ENCODE measurements around the gene MRM3. TPM values are rescaled to one million over a fixed set of nuclear protein-coding genes. Genes with fewer than 3 reads are reported as not detected.

The MRM3 gene
- 10.4 and 11.6 TPM in 2 replicates for total RNA-seq
- long read RNA-seq, transcript MRM3-201 (4 exons, 1,809 nt) = major isoform, 61 of 79 reads
- long read RNA-seq, transcript MRM3-203 (3 exons, 727 nt) = minor isoform, 11 of 79 reads
- long read RNA-seq, partial matches to known transcripts = 0 of 79 reads
- long read RNA-seq, other reads (novel, unspliced or antisense) = 7 of 79 reads

- Mint-ChIP-seq H3K4me1 (ENCODE audit: unreplicated experiment) (peaks cover 27% of the 10 kb centered on the region), H3K27me3 (ENCODE audit: unreplicated experiment) (no peaks in the 10 kb centered on the region), H3K36me3 (ENCODE audit: unreplicated experiment) (peaks cover 12% of the 10 kb centered on the region), H3K9me3 (ENCODE audit: unreplicated experiment) (no peaks in the 10 kb centered on the region), H3K27ac (ENCODE audit: unreplicated experiment) (peak within 1 kb of the TSS; percentile 92), H3K4me3 (ENCODE audit: unreplicated experiment) (peak within 1 kb of the TSS; percentile 95)
- TF ChIP-seq CTCF (IDR thresholded peaks at IDR 0.05) = peak; percentile 22
- DNase-seq (ENCODE audit: extremely low spot score, unreplicated experiment) = peak; percentile 98
Measured at GRCh38 chr17:781805-782731, at the start of gene MRM3, which contains the start of gene GLOD4. MRM3 (plus strand) TSS chr17:782353; CDS start chr17:782379, 26 bp downstream. GLOD4 (minus strand) TSS chr17:782280; CDS start chr17:782255, 25 bp downstream.

GRCh38 chr17:732902-733720, 49.0 kb upstream of the MRM3 start:
- Mint-ChIP-seq H3K27me3 (ENCODE audit: unreplicated experiment) (no peaks in the 10 kb centered on the region), H3K4me3 (ENCODE audit: unreplicated experiment) (peak overlapping the region; percentile 87), H3K4me1 (ENCODE audit: unreplicated experiment) (peaks cover 22% of the 10 kb centered on the region), H3K27ac (ENCODE audit: unreplicated experiment) (peak overlapping the region; percentile 80), H3K36me3 (ENCODE audit: unreplicated experiment) (peaks cover 7% of the 10 kb centered on the region), H3K9me3 (ENCODE audit: unreplicated experiment) (no peaks in the 10 kb centered on the region)
- no peak for DNase-seq (ENCODE audit: extremely low spot score, unreplicated experiment)
- no peak for TF ChIP-seq CTCF (IDR thresholded peaks at IDR 0.05)

- peaks cover 7% of the 10 kb centered on the region for H3K36me3 Mint-ChIP-seq (ENCODE audit: unreplicated experiment)
- no peaks in the 10 kb centered on the region for H3K27me3 Mint-ChIP-seq (ENCODE audit: unreplicated experiment)
- no peak for DNase-seq (ENCODE audit: extremely low spot score, unreplicated experiment)
- H3K27ac Mint-ChIP-seq (ENCODE audit: unreplicated experiment) = peak overlapping the region; percentile 80
- H3K4me3 Mint-ChIP-seq (ENCODE audit: unreplicated experiment) = peak overlapping the region; percentile 87
- no peaks in the 10 kb centered on the region for H3K9me3 Mint-ChIP-seq (ENCODE audit: unreplicated experiment)
- peaks cover 22% of the 10 kb centered on the region for H3K4me1 Mint-ChIP-seq (ENCODE audit: unreplicated experiment)
- no peak for TF ChIP-seq CTCF (IDR thresholded peaks at IDR 0.05)
Measured at GRCh38 chr17:733743-734142, 48.4 kb upstream of the MRM3 start.

- H3K27me3 Mint-ChIP-seq (ENCODE audit: unreplicated experiment) = no peaks in the 10 kb centered on the region
- peaks cover 13% of the 10 kb centered on the region for H3K4me1 Mint-ChIP-seq (ENCODE audit: unreplicated experiment)
- H3K9me3 Mint-ChIP-seq (ENCODE audit: unreplicated experiment) = no peaks in the 10 kb centered on the region
- DNase-seq (ENCODE audit: extremely low spot score, unreplicated experiment) = no peak
- no peak overlapping the region for H3K27ac Mint-ChIP-seq (ENCODE audit: unreplicated experiment)
- no peak overlapping the region for H3K4me3 Mint-ChIP-seq (ENCODE audit: unreplicated experiment)
- no peak for TF ChIP-seq CTCF (IDR thresholded peaks at IDR 0.05)
- H3K36me3 Mint-ChIP-seq (ENCODE audit: unreplicated experiment) = peaks cover 25% of the 10 kb centered on the region
Measured at GRCh38 chr17:737561-738113, 44.5 kb upstream of the MRM3 start.
